ENCODE results near the gene CSNK2A2.

CSNK2A2 gene

DNA sequence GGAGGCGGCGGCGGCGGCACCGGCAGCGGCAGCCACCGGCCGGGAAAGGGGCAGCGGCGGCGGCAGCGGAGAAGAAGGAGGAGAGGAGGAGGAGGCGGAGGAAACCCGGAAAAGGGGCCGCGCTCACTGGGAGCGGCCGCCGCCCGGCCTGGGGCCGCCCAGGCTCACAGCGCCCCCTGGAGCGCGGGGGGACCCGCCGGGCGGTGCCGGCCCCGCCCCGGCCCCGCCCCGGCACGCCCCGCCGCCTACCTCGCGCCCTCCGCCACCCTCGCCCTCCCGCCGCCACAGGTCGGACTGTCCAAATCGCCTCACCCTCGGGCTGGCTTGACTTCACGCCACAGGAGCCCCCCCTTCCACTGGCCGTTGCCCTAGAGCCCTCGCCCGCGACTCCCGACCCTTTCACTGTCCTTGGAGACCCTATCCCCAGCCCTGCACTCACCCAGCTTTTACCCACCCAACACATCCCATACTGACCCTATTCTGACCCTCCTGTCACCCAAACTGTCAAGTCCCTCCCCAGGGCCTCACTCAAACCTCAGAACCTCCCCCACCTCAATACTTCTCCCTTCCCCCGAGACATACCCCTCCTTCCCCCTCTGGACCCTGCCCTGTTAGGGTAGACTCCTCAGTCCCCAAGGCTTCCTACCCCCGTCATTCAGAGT, at the start of gene CSNK2A2:
TSS of gene CSNK2A2 (minus strand) at position 85 of the 662 bp plus-strand sequence. CDS start 370 bp downstream, outside the sequence.
- peak; percentile 35 to 58 for DNase-seq (ENCODE audit: low read depth in 2 of 2)

DNA sequence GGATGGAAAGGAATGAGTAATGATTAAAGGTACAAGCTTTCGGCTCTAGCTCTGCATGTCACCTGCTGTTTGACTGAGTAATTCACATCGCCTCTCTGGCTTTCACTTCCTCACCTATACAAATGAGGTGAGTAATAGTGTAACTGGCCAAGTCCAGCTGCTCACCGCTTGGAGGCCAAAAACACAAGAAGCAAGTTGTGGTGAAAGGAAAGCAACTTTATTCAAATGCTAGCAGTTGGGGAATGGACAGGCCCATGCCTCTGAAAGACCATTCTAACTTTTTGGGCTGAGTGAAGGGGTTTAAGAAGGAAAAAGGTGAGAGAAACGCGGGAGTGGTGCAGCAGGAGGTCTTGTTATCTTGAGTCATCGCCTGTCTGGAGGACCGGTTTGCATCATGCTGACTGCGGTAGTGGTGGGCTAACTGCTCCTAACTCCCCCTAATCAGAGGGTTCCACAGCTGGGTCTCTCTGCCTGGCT, 45.7 kb upstream of the CSNK2A2 start:
- no peak for DNase-seq (ENCODE audit: low read depth in 2 of 2)

DNA sequence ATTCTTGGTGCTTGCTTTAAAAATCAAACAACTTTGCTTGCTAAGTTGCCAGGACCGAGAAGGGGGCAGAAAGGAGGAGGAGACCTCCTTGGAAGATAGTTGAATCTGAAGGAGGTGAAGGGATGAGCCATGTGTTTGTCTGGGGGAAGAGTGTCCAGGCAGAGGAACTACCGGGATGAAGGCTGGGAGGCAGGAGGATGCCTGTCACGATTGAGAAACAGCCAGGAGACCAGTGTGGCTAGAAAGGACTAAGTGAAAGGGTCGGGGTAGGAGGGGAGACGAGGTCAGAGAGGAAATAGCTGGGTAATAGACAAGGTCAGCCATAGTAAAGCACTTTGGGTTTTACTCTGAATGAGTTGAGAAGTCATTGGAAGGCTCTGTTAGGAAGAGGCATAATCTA, 38.9 kb upstream of the CSNK2A2 start:
- no peak for DNase-seq (ENCODE audit: low read depth in 2 of 2)

DNA sequence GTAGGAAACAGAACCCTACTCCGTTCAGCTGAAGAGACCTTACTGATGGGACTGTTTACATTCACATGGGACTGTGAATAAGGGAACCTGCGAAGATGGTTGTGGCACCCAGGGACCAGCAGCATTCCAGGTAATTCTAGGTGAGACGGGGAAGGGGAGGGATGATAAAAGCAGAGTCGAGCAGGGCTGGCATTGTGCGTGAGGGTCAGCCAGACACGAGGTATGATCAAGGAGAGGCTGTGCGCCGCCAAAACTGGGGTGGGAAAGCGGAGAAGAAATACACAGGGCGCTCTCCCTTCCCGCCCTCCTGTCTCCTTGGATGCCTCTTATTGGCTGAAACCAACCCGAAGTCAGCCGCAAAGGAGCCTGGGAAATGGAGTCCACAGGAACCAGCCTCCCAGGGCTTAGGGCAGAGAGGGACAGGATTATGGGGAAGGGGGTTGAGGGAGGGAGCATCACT, 38.4 kb upstream of the CSNK2A2 start:
- DNase-seq (ENCODE audit: low read depth in 2 of 2), result peak; percentile 24 to 28

DNA sequence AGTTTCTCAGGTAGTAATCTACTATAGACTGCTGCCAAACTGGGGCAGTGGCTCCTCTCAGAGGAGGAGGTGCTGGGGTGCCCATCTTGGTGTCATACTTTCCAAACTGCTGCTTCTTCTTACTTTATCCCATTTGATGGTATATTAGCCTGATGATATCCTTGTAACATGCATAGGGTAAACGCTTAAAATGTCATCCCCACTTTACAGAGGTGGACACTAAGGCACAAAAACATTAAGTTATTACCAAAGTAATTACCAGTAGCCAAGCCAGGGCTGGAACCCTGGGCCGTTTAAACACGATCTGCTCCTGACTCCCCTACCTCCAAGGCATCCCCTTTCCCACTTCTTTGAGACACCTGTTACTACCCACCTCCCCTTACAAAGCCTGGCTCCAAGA, 37.8 kb upstream of the CSNK2A2 start:
- DNase-seq (ENCODE audit: low read depth in 2 of 2), result no peak

DNA sequence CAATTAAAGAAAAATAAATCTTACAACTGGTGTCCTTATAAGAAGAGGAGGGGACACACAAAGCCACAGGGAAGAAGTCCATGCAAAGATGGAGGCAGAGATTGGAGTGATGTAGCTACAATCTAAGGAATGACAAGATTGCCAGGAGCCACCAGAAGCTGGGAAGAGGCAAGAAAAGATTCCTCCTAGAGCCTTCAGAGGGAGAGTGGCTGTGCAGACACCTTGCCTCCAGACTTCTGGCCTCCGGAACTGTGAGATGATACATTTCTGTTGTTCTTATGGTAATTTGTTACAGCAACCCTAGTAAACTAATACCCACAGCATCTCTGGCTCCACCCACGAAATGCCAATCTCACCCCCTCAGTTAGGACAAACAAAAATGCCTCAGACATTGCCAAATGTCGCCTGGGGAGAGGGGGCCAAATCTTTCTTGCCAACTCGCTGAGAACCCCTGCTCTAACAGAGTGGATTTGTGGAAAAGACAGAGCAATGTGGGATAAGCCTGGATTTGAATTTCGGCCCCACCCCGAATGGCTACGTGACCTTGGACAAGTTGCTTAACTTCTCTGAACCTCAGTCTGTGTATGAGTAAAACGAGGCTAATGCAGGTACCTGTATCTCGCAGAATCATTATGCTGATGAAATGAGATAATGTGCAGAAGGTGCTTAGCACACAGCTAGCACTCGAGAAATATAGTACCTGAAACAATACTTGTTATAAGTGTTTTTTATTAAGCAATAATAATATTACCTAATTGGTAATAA, 37.1 kb upstream of the CSNK2A2 start:
- no peak for DNase-seq (ENCODE audit: low read depth in 2 of 2)

DNA sequence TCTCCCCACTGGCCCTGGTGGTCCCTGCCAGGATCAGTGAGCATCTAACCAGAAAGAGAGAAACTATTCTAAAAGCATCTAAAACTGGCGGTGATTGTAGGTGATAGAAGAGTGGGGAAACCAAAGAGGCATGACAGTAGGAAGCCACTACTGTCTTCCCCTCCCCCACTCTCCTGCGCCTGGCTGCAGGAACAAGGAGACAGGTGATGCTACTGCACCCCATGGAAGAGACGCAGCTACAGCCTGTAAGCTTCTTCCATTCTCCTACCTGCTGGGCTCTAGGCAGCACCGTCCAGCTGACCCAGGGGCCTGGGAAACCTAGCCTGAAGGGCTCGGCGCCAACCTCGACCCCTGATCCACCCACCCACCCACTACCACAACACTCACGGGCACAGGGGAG, 32.4 kb upstream of the CSNK2A2 start:
- no peak for DNase-seq (ENCODE audit: low read depth in 2 of 2)

DNA sequence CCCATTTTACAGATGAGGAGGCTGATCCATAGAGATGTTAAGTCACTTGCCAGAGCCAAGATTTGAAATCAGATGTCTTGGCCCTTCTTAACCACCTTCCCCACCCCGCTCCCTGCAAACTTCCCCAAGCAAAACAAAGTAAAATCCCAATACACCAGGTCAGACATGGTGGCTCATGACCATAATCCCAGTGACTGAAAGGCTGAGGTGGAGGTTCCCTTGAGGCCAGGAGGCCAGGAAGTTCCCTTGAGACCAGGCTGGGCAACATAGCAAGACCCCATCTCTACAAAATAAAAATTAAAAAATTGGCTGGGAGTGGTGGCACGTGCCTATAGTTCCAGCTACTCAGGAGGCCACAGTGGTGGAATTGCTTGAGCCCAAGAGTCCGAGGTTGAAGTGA, 28.9 kb upstream of the CSNK2A2 start:
- no peak for DNase-seq (ENCODE audit: low read depth in 2 of 2)

DNA sequence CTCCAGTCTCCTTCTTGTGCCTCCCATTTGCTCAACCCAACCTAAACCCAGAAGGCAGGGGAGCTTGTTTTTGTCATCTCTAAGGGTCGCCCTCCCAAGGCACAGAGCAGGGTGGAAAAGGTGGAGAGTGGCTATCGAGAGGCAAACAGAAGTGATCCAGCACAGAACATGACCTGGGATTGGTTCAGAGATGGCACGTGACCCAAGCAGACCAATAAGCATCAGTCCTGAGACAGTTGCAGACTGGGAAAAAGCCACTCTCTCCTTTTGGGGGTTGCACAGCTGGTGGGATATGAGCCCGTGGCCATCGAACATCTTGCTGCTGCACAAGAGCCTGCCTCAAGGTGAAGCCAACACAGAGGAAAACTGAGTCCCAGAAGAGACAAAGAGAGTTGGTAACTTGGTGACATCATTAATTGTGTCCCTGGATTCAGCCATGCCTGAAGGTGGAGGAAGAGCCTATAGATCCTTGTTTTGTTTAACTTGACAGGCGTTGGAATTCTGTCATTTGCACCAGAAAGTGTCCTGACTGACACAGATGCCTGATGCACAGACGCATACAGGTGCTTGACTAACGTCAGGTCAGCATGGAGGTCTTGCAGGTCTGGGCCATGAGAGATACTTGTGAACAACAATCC, 28.2 kb upstream of the CSNK2A2 start:
- DNase-seq (ENCODE audit: low read depth in 2 of 2), result no peak

DNA sequence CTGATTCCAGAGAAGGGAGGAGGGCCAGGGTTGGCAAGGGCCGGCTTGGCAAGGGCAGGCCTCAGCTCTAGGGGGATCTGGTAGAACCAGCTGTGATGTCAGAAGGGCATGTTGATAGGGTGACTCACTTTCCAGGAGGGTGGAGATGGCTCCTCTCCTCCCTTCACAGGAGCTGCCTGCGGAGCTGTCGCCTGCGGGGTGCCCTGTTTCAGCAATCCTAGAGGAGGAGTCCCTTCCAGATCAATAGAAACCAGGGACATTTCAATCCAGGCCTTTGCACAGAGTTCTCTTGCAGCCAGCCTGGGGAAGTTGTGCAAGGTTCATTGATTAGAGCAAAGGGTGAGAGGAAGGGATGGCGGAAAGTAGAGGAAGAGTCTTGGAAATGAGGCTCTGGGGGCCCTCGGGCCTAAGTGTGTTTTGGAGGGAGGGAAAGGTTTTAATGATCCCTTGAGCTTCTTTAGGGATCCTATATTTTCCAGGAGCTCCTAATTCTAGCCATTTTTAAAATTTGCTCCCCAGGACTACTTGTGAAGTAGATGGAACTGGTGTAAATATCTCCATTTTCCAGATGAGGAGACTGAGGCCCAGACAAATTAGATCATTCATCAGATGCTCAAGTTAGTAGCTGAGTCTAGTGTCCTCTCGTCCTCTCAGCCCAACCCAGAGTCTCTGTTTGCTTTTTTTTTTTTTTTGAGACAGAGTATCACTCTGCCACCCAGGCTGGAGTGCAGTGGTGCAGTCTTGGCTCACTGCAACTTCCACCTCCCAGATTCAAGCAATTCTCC, 24.8 kb upstream of the CSNK2A2 start:
- no peak for DNase-seq (ENCODE audit: low read depth in 2 of 2)

DNA sequence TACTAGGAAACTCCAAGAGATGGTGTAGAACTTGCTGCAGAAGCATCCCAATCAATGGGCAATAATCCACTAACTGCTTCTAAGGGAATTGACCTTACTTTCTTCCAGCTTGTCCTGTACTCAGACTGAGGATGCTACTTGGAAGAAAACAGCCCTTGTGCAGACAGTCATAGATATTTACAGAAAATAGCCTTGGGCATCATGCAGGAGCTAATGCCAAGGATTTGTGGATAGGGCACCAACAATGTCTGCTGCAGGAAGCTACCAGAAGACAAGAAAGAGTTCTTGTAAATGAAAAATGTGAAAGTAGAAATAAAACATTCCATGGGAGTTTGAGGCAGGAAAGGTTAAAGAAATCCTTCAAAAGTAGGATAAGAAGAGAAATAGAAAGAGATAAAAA, 21.5 kb upstream of the CSNK2A2 start:
- no peak for DNase-seq (ENCODE audit: low read depth in 2 of 2)

DNA sequence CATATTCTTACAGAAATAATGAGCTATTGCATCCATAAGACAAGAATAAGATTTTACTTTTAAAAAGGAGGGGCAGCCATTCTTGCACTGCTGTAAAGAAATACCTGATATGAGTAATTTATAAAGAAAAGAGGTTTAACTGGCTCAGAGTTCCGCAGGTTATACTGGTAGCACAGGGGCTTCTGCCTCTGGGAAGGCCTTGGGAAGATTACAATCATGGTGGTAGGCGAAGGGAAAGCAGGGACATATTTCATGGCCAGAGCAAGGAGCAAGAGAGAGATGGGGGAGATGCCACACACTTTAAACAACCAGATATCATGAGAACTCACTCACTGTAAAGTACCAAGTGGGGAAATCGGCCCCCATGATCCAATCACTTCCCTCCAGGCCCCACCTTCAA, 20.9 kb upstream of the CSNK2A2 start:
- no peak for DNase-seq (ENCODE audit: low read depth in 2 of 2)

DNA sequence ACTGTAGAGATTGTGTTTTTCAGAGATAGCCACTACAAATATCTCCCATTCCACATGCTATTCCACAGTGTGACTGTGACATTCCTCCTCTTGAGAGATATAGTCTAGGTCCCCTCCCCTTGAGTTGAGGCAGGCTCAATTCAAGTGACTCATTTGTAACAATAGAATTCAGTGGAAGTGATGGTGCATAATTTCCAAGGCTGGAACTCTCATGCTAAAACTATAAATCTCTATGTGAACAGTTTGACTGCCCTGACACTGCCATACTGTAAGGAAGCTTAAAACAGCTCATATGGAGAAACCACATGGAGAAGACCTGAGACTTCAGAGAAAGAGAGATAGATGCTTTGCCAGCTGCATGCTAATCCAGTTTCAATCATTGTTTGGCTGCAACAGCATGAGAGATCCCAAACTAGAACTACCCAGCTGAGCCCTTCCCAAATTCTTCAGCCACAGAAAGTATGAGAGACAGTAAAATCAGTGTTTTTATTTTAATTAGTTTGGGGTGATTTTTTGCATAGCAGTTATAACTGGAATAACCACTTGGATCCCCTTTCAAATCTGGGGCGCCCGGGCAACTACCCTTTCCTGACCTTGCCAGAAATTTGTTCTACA, 19.5 kb upstream of the CSNK2A2 start:
- no peak for DNase-seq (ENCODE audit: low read depth in 2 of 2)

DNA sequence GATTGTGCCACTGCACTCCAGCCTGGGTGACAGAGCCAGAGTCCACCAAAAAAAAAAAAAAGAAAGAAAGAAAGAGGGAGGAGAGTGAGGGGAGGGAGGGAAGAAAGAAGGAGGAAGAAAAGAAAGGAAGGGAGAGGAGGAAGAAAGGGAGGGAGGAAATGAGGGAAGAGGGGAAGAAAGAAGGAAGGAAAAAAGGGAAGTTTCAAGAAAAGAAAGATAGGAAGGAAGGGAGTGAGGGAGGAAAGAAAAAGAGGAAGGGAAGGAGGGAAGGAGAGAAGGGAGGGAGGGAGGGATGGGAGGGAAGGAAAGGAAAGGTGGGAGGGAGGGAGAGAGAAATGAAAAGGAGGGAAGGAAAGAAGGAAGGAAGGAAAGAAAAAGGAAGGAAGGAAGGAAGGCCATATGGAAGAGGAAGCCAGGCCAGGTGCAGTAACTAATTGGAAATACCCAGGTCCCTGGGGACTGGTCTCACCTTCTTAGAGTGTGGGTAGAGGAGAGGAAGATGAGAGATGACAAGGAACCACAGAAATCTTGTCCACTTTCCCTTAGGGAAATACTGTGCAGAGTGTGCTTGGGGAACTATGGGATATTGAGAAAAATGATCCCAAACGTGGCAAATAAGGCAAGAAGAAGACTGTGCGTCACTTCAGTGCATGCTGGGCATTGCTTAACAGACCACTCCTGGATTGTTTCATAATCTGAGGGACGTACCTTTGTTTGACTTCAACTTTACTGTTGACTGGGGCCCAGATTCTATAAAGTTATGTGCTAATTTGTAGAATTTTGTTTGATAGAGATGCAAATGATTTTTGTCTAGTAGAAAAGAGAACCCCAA, 15.1 kb upstream of the CSNK2A2 start:
- no peak for DNase-seq (ENCODE audit: low read depth in 2 of 2)

DNA sequence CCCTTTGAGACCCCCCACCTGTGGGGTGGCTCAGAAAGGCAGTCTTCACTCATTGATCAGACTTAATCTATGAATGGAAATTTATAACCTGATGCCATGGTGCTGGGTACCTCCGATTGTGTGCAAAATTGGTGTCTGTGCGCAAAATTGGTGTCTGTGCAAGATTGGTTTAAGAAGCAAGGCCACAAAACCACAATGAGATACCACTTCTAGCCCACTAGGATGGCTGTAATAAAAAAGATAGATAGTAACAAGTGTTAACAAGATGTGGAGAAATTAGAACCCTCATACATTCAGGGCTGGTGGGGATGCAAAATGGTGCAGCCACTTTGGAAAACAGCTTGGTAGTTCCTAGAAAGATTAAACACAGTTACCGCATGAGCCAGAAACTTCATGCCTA, 13.9 kb upstream of the CSNK2A2 start:
- DNase-seq (ENCODE audit: low read depth in 2 of 2), result no peak

DNA sequence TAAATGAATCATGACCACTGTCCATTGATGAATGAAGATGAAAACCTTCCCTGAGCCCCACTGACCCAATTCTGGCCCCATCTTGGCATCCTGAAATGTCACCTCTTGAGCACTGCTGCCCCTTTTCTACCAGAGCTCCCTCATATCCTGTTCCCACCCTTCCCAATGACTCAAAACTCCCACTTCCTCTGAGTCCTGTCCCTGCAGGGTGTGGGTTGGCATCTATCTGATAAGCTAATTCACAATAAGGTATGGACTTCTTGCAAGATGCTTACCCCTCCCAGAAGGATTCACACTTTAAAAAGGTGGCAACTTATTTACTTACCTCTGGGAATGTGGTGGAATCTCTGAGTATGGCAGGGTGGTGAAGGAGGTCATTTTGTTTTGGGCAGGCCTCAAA, 13.3 kb upstream of the CSNK2A2 start:
- DNase-seq (ENCODE audit: low read depth in 2 of 2), result no peak

DNA sequence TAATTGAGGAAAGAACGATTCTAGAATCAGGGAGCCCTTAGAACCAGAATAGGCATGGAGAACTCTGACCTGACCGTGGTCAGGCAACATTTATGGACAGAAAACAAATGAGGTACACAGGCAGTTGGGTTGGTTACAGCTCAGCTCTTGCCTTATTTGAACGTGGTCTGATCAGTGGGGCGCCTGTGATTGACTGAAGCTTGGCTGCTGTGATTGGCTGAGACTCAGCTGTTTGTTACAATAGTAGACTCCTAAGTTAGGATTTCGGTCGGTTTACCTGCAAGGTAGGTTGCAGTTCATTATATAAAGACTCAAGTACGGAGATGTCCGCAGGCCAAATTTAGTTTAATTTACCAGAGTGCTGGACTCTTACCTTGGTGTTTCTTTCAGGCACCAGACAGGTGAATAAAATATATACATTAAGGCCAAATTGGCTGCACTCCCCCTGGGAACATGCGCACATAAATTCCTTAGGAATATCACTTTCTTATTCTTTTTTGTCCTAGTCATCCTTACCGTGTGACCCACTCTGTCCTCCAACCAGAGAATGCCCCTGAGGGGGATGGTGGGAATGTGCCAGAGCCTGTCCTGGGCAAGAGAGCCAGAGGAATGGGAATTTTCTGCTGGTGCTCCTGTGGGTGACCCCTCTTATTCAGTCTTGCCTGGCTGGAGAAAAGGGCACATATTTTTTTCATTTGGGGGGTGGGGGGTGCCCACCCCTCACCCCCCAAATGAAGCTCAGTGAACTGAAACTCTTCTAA, 7.5 kb upstream of the CSNK2A2 start:
- DNase-seq (ENCODE audit: low read depth in 2 of 2), result no peak

DNA sequence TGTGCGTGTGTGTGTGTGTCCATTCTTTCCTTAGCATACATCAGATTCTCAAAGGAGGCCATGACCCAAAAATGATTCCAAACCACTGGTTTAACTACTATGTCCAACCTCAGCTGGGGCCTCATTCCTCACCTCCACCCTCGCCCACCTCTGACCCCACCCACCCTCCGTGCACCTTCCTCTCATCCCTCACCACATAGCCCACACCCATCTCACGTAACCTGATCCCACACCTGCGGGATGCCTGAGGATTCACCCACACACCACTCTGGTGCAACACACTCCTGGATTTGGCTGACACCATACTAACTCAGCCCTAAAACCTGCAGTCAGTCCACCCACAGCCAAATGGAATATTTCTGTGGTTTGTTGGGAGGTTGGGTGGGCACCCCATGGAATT, 3.3 kb upstream of the CSNK2A2 start:
- no peak for DNase-seq (ENCODE audit: low read depth in 2 of 2)

DNA sequence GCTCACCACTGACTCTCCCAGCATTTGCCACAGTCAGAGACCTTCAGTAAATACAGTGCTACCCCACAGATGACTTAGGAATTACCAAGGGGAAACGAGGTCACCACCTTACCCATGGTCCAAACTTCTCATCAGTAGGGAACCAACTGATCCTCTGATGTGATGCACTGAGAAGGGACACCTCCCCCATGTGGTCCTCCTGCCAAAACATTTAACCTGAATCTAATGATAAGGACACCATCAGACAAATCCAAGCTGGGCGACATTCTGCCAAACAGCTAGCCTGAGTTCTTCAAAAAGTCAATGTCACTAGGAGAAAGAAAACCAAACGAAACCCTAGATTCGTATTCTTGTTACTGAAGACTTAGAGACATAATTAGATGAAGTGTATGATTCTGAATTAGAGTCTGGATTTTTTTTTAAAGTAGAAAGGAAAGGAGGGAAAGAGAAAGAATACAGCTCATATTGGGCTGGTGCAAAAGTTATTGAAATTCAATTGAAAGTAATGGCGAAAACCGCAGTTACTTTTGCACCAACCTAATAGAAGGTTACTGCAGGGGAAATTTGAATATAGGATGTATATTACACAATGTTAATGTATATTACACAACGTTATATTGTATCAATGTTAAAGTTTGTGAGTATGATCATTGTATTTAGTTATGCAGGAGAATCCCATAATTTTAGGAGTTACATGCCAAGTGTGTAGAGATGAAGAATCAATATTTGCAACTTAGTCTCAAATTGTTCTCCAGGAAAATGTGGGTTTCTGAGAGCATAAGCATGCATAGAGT, 2.3 kb upstream of the CSNK2A2 start:
- no peak for DNase-seq (ENCODE audit: low read depth in 2 of 2)

Data from stimulated activated CD8-positive, alpha-beta memory T cell treated with anti-CD3 and anti-CD28 coated beads, Interleukin-7, amount 100 ng/mL, for 1 hour (primary cell).